K562 (cell line): ENCODE measurements around the gene ANKRD65. TPM values are rescaled to one million over a fixed set of nuclear protein-coding genes. Genes with fewer than 3 reads are reported as not detected.

Experiments used
- ADNP ChIP-seq: fragments of 200-800 bp; sonication (Bioruptor generic); IDR thresholded peaks from 2 replicates; pipeline ENCODE4 v1.6.1; 2016; ENCODE audit warnings: missing genetic modification characterization, missing compliant biosample characterization
- CHAMP1 ChIP-seq: fragments of 450-650 bp; IDR thresholded peaks from 2 replicates; pipeline ENCODE4 v1.6.1; 2016; ENCODE audit warnings: mild to moderate bottlenecking
- EHMT2 ChIP-seq: fragments of 450-650 bp; IDR thresholded peaks from 2 replicates; pipeline ENCODE4 v1.6.1; 2018; ENCODE audit warnings: antibody characterized with exemption
- JUN ChIP-seq, 2 experiments: sonication (generic) in 1 of 2; formaldehyde crosslinking in 1 of 2; IDR thresholded peaks; 2 replicates each; pipeline versions ENCODE4 v1.6.1 to v1.8.0; 2012 to 2022; ENCODE audit warnings: borderline replicate concordance in 2 of 2, mild to moderate bottlenecking in 2 of 2, improper control_type of control experiment in 1 of 2, low read depth in 1 of 2, low read length in 1 of 2, missing genetic modification reagents in 1 of 2
- L3MBTL2 ChIP-seq: fragments of 450-650 bp; IDR thresholded peaks from 2 replicates; pipeline ENCODE4 v1.6.1; 2016; ENCODE audit warnings: mild to moderate bottlenecking, moderate library complexity
- NBN ChIP-seq: fragments of 450-650 bp; IDR thresholded peaks from 2 replicates; pipeline ENCODE4 v1.6.1; 2016; ENCODE audit warnings: low read depth, mild to moderate bottlenecking
- NFXL1 ChIP-seq: fragments of 450-650 bp; formaldehyde crosslinking; IDR thresholded peaks from 2 replicates; pipeline ENCODE4 v1.4.0; 2021; ENCODE audit warnings: mild to moderate bottlenecking
- PHF21A ChIP-seq: fragments of 450-650 bp; IDR thresholded peaks from 2 replicates; pipeline ENCODE4 v1.6.1; 2017; ENCODE audit warnings: low read depth, borderline replicate concordance
- POLR2B ChIP-seq: fragments of 450-650 bp; IDR thresholded peaks from 2 replicates; pipeline ENCODE4 v1.6.1; 2018; ENCODE audit warnings: low read depth; ENCODE audit not compliant: partially characterized antibody
- PTBP1 ChIP-seq: fragments of 200-400 bp; formaldehyde crosslinking; IDR thresholded peaks from 2 replicates; pipeline ENCODE4 v1.6.1; 2017; ENCODE audit warnings: low read depth, low read length
- SLC30A9 ChIP-seq: fragments of 250-450 bp; sonication (Bioruptor Pico); IDR thresholded peaks from 2 replicates; pipeline ENCODE4 v1.8.0; 2022; ENCODE audit warnings: mild to moderate bottlenecking, moderate library complexity
- SMAD3 ChIP-seq: fragments of 450-650 bp; formaldehyde crosslinking; conservative IDR thresholded peaks from 2 replicates; pipeline ENCODE4 v1.4.0; 2020; ENCODE audit warnings: mild to moderate bottlenecking
- SMARCC2 ChIP-seq: fragments of 450-650 bp; IDR thresholded peaks from 2 replicates; pipeline ENCODE4 v1.6.1; 2017; ENCODE audit warnings: antibody characterized with exemption, moderate library complexity, mild to moderate bottlenecking, low read depth
- ZC3H8 ChIP-seq: fragments of 450-650 bp; IDR thresholded peaks from 2 replicates; pipeline ENCODE4 v1.6.1; 2017
- ZNF263 ChIP-seq: sonication (generic); formaldehyde crosslinking; IDR thresholded peaks from 2 replicates; pipeline ENCODE4 v1.8.0; 2022; ENCODE audit warnings: mild to moderate bottlenecking, missing genetic modification reagents, borderline replicate concordance
- ZNF324 ChIP-seq: fragments of 250-450 bp; sonication (Bioruptor Pico); IDR thresholded peaks from 2 replicates; pipeline ENCODE4 v1.4.0; 2020; ENCODE audit warnings: mild to moderate bottlenecking
- ZNF507 ChIP-seq: conservative IDR thresholded peaks from 2 replicates; pipeline ENCODE4 v1.6.1; 2017; ENCODE audit warnings: missing genetic modification characterization, missing compliant biosample characterization
- ZNF518B ChIP-seq: fragments of 250-450 bp; sonication (Bioruptor Pico); IDR thresholded peaks from 2 replicates; pipeline ENCODE4 v1.5.0; 2021; ENCODE audit warnings: mild to moderate bottlenecking, moderate library complexity
- polyA plus RNA-seq, 8 experiments: library from polyadenylated mRNA; depleted of rRNA in 4 of 8; stranded (reverse) in 5 of 8; unstranded in 3 of 8; fragments of >200 nt; fragmentation: Nextera tagmentation in 2 of 8; fragmentation: Illumina TruSeq in 1 of 8; extraction: Ambion mirVana in 2 of 8; extraction: Trizol in 1 of 8; gene quantifications; 2 replicates each; pipeline versions ENCODE4 v1.2.1 to v1.2.3, GENCODE V29; 2011 to 2014; ENCODE audit warnings: inconsistent platforms in 1 of 8, missing spikeins in 1 of 8
- total RNA-seq, 7 experiments: library from RNA; depleted of rRNA in 6 of 7; stranded (reverse); fragments of >200 nt in 6 of 7; fragmentation: Illumina TruSeq in 2 of 7; extraction: Trizol in 2 of 7; gene quantifications; 2 replicates each; pipeline versions ENCODE4 v1.2.1 to v1.2.3, GENCODE V29; 2011 to 2021; ENCODE audit warnings: low replicate concordance in 1 of 7
- TF ChIP-seq, protein P1 (sequence below): sonication (generic); formaldehyde crosslinking; IDR thresholded peaks from 2 replicates; pipeline ENCODE4 v1.8.0; 2022; ENCODE audit warnings: mild to moderate bottlenecking, missing genetic modification reagents
- TF ChIP-seq, protein P2 (sequence below): fragments of 450-650 bp; IDR thresholded peaks from 2 replicates; pipeline ENCODE4 v1.6.1; 2016; ENCODE audit warnings: missing biosample characterization, missing genetic modification characterization

Gene ANKRD65
- total and polyA plus RNA-seq, 9 of the 15 experiments (the other 6 are each of a cell fraction or from before 2014, with no cell fraction given) = not detected

- TF ChIP-seq CHAMP1 (no peak), JUN (IDR thresholded peaks at IDR 0.05; ENCODE audit: borderline replicate concordance, low read depth, low read length) (no peak; the same call in none of the 2 replicates), JUN (CRISPR knock-in tag; IDR thresholded peaks at IDR 0.05; ENCODE audit: borderline replicate concordance) (no peak), ADNP (no peak), SLC30A9 (CRISPR knock-in tag) (no peak), SMARCC2 (no peak), EHMT2 (no peak), ZNF518B (no peak), PTBP1 (0 out of 2 replicates have a peak, but pooled peaks have one; percentile 67), SMAD3 (CRISPR knock-in tag) (peak; percentile 92), L3MBTL2 (peak; percentile 86), POLR2B (peak; percentile 7), ZNF507 (tag) (no peak), NFXL1 (CRISPR knock-in tag) (no peak), ZNF263 (CRISPR knock-in tag) (peak; percentile 58; the same call in 1 of the 2 replicates), ZNF324 (CRISPR knock-in tag) (0 out of 2 replicates have a peak, but pooled peaks have one; percentile 43), NBN (peak; percentile 89), PHF21A (peak; percentile 84), ZC3H8 (peak; percentile 42; the same call in 1 of the 2 replicates)
- TF ChIP-seq, protein P1, sequence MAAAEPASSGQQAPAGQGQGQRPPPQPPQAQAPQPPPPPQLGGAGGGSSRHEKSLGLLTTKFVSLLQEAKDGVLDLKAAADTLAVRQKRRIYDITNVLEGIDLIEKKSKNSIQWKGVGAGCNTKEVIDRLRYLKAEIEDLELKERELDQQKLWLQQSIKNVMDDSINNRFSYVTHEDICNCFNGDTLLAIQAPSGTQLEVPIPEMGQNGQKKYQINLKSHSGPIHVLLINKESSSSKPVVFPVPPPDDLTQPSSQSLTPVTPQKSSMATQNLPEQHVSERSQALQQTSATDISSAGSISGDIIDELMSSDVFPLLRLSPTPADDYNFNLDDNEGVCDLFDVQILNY = peak; percentile 49; the same call in 1 of the 2 replicates
- TF ChIP-seq, protein P2, sequence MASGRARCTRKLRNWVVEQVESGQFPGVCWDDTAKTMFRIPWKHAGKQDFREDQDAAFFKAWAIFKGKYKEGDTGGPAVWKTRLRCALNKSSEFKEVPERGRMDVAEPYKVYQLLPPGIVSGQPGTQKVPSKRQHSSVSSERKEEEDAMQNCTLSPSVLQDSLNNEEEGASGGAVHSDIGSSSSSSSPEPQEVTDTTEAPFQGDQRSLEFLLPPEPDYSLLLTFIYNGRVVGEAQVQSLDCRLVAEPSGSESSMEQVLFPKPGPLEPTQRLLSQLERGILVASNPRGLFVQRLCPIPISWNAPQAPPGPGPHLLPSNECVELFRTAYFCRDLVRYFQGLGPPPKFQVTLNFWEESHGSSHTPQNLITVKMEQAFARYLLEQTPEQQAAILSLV (tag) = peak; percentile 67; the same call in 1 of the 2 replicates
Observed at GRCh38 chr1:1374929-1375662, 46.0 kb downstream of the ANKRD65 start, which contains the start of gene AURKAIP1 (continued).
